IMR-90 (cell line): Measurements from ENCODE around the gene GLG1.

ENCODE experiments used
- NFE2L2 ChIP-seq: fragments of 150-350 bp; IDR thresholded peaks from 2 replicates; pipeline ENCODE4 v1.6.1; 2016; ENCODE audit warnings: low read depth, mild to moderate bottlenecking, low read length
- TF ChIP-seq, protein P1 (sequence below): conservative IDR thresholded peaks from 2 replicates; pipeline ENCODE4 v1.5.1; 2012; ENCODE audit warnings: mild to moderate bottlenecking, low read depth, low read length, improper control_type of control experiment

DNA sequence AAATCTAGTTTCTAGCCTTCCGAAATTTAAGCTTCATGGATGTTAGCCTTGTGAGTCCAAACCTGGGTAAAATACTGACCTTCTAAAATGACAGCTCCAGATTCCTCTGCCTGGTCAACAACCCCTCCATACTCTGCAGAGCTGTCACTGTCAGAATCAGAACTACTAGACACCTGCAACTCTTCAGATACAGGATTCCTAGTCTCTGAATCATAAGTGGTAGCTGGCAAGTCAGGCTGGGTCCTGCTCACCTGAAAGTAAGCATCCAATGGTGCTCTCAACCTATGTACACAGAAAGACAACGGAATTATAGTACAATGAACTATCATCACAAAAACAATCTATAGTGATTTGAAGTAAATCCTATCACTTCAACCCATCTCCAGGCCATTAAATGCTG lies 44.9 kb upstream of the GLG1 start:
- TF ChIP-seq, protein P1, sequence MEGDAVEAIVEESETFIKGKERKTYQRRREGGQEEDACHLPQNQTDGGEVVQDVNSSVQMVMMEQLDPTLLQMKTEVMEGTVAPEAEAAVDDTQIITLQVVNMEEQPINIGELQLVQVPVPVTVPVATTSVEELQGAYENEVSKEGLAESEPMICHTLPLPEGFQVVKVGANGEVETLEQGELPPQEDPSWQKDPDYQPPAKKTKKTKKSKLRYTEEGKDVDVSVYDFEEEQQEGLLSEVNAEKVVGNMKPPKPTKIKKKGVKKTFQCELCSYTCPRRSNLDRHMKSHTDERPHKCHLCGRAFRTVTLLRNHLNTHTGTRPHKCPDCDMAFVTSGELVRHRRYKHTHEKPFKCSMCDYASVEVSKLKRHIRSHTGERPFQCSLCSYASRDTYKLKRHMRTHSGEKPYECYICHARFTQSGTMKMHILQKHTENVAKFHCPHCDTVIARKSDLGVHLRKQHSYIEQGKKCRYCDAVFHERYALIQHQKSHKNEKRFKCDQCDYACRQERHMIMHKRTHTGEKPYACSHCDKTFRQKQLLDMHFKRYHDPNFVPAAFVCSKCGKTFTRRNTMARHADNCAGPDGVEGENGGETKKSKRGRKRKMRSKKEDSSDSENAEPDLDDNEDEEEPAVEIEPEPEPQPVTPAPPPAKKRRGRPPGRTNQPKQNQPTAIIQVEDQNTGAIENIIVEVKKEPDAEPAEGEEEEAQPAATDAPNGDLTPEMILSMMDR = no peak
- no peak for TF ChIP-seq NFE2L2
